KOPT-K1 (cell line): Measurements from ENCODE around the gene PTPRO.

ENCODE experiments used
- H3K27ac ChIP-seq: fragments of 200-600 bp; sonication (generic); 2 replicates; pipeline ENCODE4 v1.5.1; 2016; ENCODE audit warnings: antibody characterized with exemption, mild to moderate bottlenecking, low read depth, low read length; ENCODE audit not compliant: poor library complexity, severe bottlenecking
- H3K36me3 ChIP-seq: fragments of 200-600 bp; sonication (generic); 2 replicates; pipeline ENCODE4 v1.5.1; 2017; ENCODE audit warnings: antibody characterized with exemption, mild to moderate bottlenecking, low read length, moderate library complexity; ENCODE audit not compliant: insufficient read depth
- H3K9me3 ChIP-seq: fragments of 200-600 bp; sonication (generic); 2 replicates; pipeline ENCODE4 v1.5.1; 2017; ENCODE audit warnings: antibody characterized with exemption, low read length, mild to moderate bottlenecking; ENCODE audit not compliant: insufficient read depth, poor library complexity, severe bottlenecking

PTPRO gene

DNA sequence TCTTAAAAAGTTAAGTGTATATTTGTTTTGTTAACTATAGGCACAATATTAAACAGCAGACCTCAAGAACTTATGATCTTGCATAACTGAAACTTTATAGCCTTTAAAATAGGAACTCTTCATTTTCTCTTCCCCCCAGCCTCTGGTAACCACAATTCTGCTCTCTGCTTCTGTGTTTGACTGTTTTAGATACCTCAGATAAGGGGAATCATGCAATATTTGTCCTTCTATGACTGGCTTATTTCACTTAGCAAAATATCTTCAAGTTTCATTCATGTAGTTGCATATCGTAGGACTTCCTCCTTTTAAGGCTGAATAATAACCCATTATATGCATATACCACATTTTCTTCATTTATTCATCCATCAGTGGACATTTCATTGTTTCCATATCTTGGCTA is 131.3 kb downstream of the PTPRO start:
- Histone ChIP-seq H3K9me3 (peaks cover 9% of the 10 kb centered on the region), H3K27ac (no peak overlapping the region), H3K36me3 (no peaks in the 10 kb centered on the region)

GRCh38 chr12:15458008-15458407 is 135.7 kb downstream of the PTPRO start:
- Histone ChIP-seq H3K9me3 (peaks cover 10% of the 10 kb centered on the region), H3K27ac (no peak overlapping the region), H3K36me3 (no peaks in the 10 kb centered on the region)

DNA sequence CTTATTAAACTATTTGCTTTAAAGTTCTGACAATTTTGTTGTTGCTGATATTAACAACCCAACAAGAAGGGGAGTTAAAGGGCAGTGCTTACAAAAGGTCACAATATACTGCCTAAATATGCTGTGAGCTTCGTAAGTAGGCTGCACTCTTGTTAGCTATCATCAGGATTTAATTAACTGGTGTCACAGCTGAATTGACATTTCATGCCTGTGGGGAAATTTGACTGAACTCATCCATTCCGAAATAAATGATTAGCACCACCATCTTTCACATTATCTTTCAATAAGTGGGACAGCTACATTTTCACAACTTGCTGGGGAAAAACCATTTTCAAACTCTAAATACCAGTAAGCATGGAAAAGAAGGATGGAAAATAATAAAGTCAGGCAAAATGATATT is 146.6 kb downstream of the PTPRO start:
- no peaks in the 10 kb centered on the region for H3K36me3 ChIP-seq
- H3K9me3 ChIP-seq: no peaks in the 10 kb centered on the region
- no peak overlapping the region for H3K27ac ChIP-seq

DNA sequence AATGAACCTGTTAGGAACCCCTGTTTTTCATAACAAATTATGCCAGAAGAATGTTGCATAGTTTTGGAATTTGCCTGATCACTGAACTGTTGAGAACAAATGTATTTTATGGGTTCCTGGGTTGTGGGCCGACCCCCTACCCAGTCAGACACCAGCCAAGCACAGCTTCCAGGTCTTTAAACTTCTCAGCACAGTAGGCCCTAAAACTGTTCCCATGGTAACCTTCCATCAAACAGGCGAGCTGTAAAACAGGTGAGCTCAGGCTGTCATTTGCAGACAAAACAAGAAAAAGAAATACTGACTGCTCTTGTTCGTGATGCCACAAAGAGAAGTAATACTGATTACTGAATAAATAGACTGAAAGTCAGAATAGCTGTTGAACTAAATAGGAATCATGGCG is 147.0 kb downstream of the PTPRO start:
- Histone ChIP-seq H3K27ac (no peak overlapping the region), H3K9me3 (no peaks in the 10 kb centered on the region), H3K36me3 (no peaks in the 10 kb centered on the region)

GRCh38 chr12:15472036-15472435 is 149.7 kb downstream of the PTPRO start:
- no peaks in the 10 kb centered on the region for H3K36me3 ChIP-seq
- H3K27ac ChIP-seq: no peak overlapping the region
- no peaks in the 10 kb centered on the region for H3K9me3 ChIP-seq

DNA sequence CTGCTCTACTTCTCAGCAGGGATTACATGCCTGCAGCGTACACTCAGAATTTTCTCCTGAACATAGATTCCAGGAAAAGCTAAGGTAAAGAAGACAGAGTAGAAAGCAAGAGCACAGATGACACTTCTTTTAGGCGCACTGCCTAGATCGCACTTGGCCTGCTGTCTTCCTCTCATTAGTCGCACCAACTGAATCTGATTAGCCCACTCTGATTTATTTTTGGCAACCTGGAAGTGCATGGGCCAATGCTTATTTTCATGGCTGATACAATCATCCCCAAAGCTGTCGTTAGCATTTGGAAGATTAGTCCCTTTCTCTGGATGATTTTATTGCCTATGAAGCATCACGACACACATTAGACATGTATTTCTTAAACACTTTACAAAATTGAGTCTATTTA is 152.5 kb downstream of the PTPRO start:
- no peaks in the 10 kb centered on the region for H3K36me3 ChIP-seq
- no peaks in the 10 kb centered on the region for H3K9me3 ChIP-seq
- no peak overlapping the region for H3K27ac ChIP-seq

DNA sequence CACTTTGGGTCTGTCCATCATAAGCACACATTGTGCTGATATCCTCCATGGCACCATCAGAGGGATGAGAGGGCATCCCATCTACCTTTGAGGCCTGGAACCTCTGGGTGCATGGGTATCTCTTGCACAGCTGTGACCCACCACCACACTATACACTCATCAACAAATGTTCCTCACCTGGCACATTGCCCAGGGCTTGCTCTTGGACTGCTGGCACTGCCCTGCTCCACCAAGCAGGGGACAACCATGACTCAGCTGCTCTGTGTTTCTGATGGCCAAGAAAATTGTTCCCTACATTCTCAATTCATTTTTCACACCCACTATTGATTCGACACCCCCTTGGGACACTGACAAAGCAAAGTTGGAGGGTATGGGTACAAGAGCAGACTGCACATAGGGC is 155.5 kb downstream of the PTPRO start:
- H3K9me3 ChIP-seq: no peaks in the 10 kb centered on the region
- no peaks in the 10 kb centered on the region for H3K36me3 ChIP-seq
- H3K27ac ChIP-seq: no peak overlapping the region

DNA sequence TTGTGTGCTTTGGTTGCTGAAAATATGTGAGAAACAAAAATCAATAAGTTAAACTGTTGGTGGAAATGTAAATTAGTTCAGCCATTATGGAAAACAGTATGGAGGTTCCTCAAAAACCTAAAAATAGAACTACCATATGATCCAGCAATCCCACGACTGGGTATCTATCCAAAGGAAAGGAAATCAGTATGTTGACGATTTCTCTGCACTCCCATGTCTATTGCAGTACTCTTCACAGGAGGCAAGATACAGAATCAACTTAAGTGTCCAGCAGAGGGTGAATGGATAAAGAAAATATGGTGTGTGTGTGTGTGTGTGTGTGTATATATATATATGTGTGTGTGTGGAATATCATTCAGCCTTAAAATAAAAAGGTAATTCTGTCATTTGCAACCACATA is 159.5 kb downstream of the PTPRO start:
- no peaks in the 10 kb centered on the region for H3K36me3 ChIP-seq
- H3K9me3 ChIP-seq: no peaks in the 10 kb centered on the region

GRCh38 chr12:15485466-15485865 is 163.2 kb downstream of the PTPRO start:
- Histone ChIP-seq H3K9me3 (no peaks in the 10 kb centered on the region), H3K36me3 (no peaks in the 10 kb centered on the region), H3K27ac (no peak overlapping the region)

More for the DNA sequence above, 159.5 kb downstream of the PTPRO start:
- H3K27ac ChIP-seq: no peak overlapping the region

GRCh38 chr12:15486859-15487258 is 164.6 kb downstream of the PTPRO start:
- no peaks in the 10 kb centered on the region for H3K9me3 ChIP-seq
- no peak overlapping the region for H3K27ac ChIP-seq
- no peaks in the 10 kb centered on the region for H3K36me3 ChIP-seq

GRCh38 chr12:15488481-15488880 is 166.2 kb downstream of the PTPRO start:
- H3K9me3 ChIP-seq: no peaks in the 10 kb centered on the region
- H3K27ac ChIP-seq: no peak overlapping the region
- H3K36me3 ChIP-seq: no peaks in the 10 kb centered on the region

GRCh38 chr12:15494329-15495046 is 172.2 kb downstream of the PTPRO start:
- Histone ChIP-seq H3K27ac (no peak overlapping the region), H3K36me3 (no peaks in the 10 kb centered on the region), H3K9me3 (no peaks in the 10 kb centered on the region)

- Histone ChIP-seq H3K9me3 (no peaks in the 10 kb centered on the region), H3K27ac (no peak overlapping the region), H3K36me3 (no peaks in the 10 kb centered on the region)
These were observed 173.4 kb downstream of the PTPRO start for GRCh38 chr12:15495746-15496145.

- Histone ChIP-seq H3K9me3 (no peaks in the 10 kb centered on the region), H3K36me3 (no peaks in the 10 kb centered on the region), H3K27ac (no peak overlapping the region)
These were observed 174.4 kb downstream of the PTPRO start for GRCh38 chr12:15496738-15497137.

- H3K36me3 ChIP-seq: no peaks in the 10 kb centered on the region
- H3K9me3 ChIP-seq: no peaks in the 10 kb centered on the region
- H3K27ac ChIP-seq: no peak overlapping the region
These were observed 175.5 kb downstream of the PTPRO start for GRCh38 chr12:15497671-15498292.

GRCh38 chr12:15502211-15502610 is 179.9 kb downstream of the PTPRO start:
- Histone ChIP-seq H3K36me3 (no peaks in the 10 kb centered on the region), H3K9me3 (no peaks in the 10 kb centered on the region), H3K27ac (no peak overlapping the region)
